Natural killer cell (primary cell): ENCODE measurements around the gene MEF2B. TPM values are rescaled to one million over a fixed set of nuclear protein-coding genes. Genes with fewer than 3 reads are reported as not detected.
"Not testable (repeated sequence)": the region's sequence is repeated elsewhere in the genome, so short reads cannot be mapped to it uniquely, and the experiment has no call there.

ENCODE experiments used
- ATAC-seq, 3 donors: fragments of 150-1000 bp in 2 of 3; fragments of 200-7000 bp in 1 of 3; cut with Tn5 transposase; 1 replicate in 1 of 3; 2 replicates in 2 of 3; pipeline ENCODE4 v1.10.0; 2021; ENCODE audit warnings: mild to moderate bottlenecking in 2 of 3, moderate library complexity in 2 of 3
- DNase-seq, 2 donors: peaks; one replicate each; pipeline versions ENCODE4 v3.0.0 to v3.0.0-alpha.2; 2013 to 2021; ENCODE audit warnings: mixed read lengths in 1 of 2
- H3K27ac ChIP-seq: one replicate; pipeline ENCODE4 v1.5.1; 2013; ENCODE audit warnings: mild to moderate bottlenecking, low read length
- H3K27me3 ChIP-seq: one replicate; pipeline ENCODE4 v1.6.1; 2013; ENCODE audit warnings: low read length; ENCODE audit not compliant: control insufficient read depth, insufficient read depth
- H3K36me3 ChIP-seq: one replicate; pipeline ENCODE4 v1.6.1; 2013; ENCODE audit warnings: low read length; ENCODE audit not compliant: control insufficient read depth, insufficient read depth
- H3K4me1 ChIP-seq: one replicate; pipeline ENCODE4 v1.6.1; 2013; ENCODE audit warnings: low read length; ENCODE audit not compliant: control insufficient read depth, insufficient read depth
- H3K4me3 ChIP-seq: one replicate; pipeline ENCODE4 v1.5.1; 2013; ENCODE audit warnings: low read length
- H3K9me3 ChIP-seq: one replicate; pipeline ENCODE4 v1.6.1; 2013; ENCODE audit warnings: low read length; ENCODE audit not compliant: control insufficient read depth, insufficient read depth
- H3K27ac Mint-ChIP-seq, 2 donors: one replicate each; pipeline ENCODE4 v1.8.0; 2022; ENCODE audit warnings: mild to moderate bottlenecking in 2 of 2, mixed read lengths in 2 of 2, moderate library complexity in 1 of 2
- H3K27me3 Mint-ChIP-seq, 2 donors: one replicate each; pipeline ENCODE4 v1.8.0; 2022; ENCODE audit warnings: low read depth in 2 of 2, mixed read lengths in 2 of 2
- H3K36me3 Mint-ChIP-seq: one replicate; pipeline ENCODE4 v1.8.0; 2022; ENCODE audit warnings: mixed read lengths
- H3K4me1 Mint-ChIP-seq, 2 donors: one replicate each; pipeline ENCODE4 v1.8.0; 2022; ENCODE audit warnings: mixed read lengths in 2 of 2
- H3K4me3 Mint-ChIP-seq: one replicate; pipeline ENCODE4 v1.8.0; 2022; ENCODE audit warnings: mild to moderate bottlenecking, moderate library complexity, mixed read lengths
- H3K9me3 Mint-ChIP-seq, 2 donors: one replicate each; pipeline ENCODE4 v1.8.0; 2022; ENCODE audit warnings: mixed read lengths in 2 of 2
- WGBS: methylation state at CpG from one replicate; pipeline ENCODE4 v1.1.7; 2013; ENCODE audit warnings: missing lambda C conversion rate; ENCODE audit not compliant: insufficient coverage; 5-methylcytosine and 5-hydroxymethylcytosine counted together
- intact Hi-C: fragments of 100-400 bp; cut with micrococcal nuclease; formaldehyde crosslinking; loops from one replicate; pipeline ENCODE4 v1.14.2; 2022
- total RNA-seq, 4 donors: library from RNA; stranded (reverse); fragments of 120-200 nt in 1 of 4; gene quantifications; one replicate each; pipeline versions ENCODE4 v1.2.3 to v1.2.4, GENCODE V29; 2013 to 2022
- TF ChIP-seq, protein P1 (sequence below): fragments of 200-600 bp; IDR thresholded peaks from one replicate; pipeline ENCODE4 v1.8.0; 2022; ENCODE audit warnings: antibody characterized with exemption

Gene MEF2B
- total RNA-seq, 3 donors from 2014 or later (not counting 1 experiment from before 2014, with no cell fraction given), result 4.7 to 7.0 (median 5.6) TPM

DNA sequence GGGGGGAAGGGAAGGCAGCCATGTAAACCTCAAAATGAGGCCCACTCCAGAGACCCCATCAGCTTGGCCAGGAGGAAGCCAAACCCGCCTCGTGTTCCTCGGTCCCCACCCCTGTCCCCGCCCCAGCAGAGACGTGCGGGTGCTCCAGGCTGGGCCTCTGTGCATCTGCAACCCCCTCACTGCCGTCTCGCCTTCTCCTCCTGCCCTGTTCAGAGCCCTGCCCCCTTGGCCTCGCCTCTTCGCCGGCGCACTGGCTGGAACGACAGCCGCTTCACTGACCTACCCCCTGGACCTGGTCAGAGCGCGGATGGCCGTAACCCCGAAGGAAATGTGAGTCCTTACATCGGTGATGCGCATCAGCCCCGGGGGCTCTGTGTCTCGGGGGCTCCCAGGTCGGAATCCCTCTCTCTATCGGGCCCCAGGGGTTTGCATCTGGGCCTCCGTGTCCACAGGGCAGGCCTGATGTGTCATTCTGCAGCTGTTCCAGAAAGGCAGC is 64.0 kb downstream of the MEF2B start:
- DNase-seq, result no peak
- no peak overlapping the region for H3K4me3 Mint-ChIP-seq
- no peaks in the 10 kb centered on the region for H3K36me3 Mint-ChIP-seq
- H3K9me3 Mint-ChIP-seq, result no peaks in the 10 kb centered on the region
- H3K4me1 Mint-ChIP-seq, result peaks cover 0 to 6% of the 10 kb centered on the region in 2 donors
- Histone ChIP-seq H3K4me3 (no peak overlapping the region), H3K27ac (no peak overlapping the region), H3K36me3 (peaks cover 8% of the 10 kb centered on the region), H3K4me1 (peaks cover 10% of the 10 kb centered on the region), H3K27me3 (no peaks in the 10 kb centered on the region), H3K9me3 (no peaks in the 10 kb centered on the region)
- WGBS, result 93% methylated on average over 25 of the region's 25 CpGs
- TF ChIP-seq, protein P1, sequence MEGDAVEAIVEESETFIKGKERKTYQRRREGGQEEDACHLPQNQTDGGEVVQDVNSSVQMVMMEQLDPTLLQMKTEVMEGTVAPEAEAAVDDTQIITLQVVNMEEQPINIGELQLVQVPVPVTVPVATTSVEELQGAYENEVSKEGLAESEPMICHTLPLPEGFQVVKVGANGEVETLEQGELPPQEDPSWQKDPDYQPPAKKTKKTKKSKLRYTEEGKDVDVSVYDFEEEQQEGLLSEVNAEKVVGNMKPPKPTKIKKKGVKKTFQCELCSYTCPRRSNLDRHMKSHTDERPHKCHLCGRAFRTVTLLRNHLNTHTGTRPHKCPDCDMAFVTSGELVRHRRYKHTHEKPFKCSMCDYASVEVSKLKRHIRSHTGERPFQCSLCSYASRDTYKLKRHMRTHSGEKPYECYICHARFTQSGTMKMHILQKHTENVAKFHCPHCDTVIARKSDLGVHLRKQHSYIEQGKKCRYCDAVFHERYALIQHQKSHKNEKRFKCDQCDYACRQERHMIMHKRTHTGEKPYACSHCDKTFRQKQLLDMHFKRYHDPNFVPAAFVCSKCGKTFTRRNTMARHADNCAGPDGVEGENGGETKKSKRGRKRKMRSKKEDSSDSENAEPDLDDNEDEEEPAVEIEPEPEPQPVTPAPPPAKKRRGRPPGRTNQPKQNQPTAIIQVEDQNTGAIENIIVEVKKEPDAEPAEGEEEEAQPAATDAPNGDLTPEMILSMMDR, result no peak
- ATAC-seq, result no peak
- intact Hi-C loops, result no loop called here
- no peaks in the 10 kb centered on the region for H3K27me3 Mint-ChIP-seq
- H3K27ac Mint-ChIP-seq, result no peak overlapping the region

DNA sequence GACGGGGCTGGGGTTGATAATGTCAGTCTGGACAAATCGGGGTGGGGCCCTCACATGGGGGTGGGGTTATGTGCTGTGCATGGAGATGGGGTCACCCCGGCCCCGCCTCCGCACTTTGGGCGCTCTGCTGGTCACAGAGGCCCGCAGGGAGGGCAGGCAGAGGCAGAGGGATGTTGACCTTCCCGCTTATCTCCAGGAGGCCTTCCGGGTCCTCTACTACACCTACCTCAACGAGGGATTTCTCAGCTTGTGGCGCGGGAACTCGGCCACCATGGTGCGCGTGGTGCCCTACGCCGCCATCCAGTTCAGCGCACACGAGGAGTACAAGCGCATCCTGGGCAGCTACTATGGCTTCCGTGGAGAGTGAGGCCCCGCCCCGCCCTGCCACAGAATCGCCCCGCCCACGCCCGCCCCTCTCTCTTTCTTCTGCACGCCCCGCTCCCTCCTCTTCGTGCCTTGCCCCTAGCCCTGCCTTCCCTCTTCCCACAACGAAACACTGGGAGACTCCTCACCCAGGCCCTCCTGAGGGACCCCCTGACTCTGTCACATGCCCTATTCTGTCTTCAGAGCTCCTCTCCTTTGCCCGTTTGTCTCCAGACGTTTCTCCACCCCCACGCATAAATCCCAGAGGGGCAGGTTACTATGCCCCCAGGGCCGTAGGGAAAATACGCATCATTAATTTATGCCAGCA is 64.6 kb downstream of the MEF2B start:
- Histone ChIP-seq H3K27me3 (no peaks in the 10 kb centered on the region), H3K36me3 (peaks cover 13% of the 10 kb centered on the region), H3K27ac (no peak overlapping the region), H3K4me3 (no peak overlapping the region), H3K4me1 (peaks cover 4% of the 10 kb centered on the region), H3K9me3 (no peaks in the 10 kb centered on the region)
- WGBS, result 91% methylated on average over 35 of the region's 36 CpGs
- H3K4me1 Mint-ChIP-seq, result peaks cover 0 to 5% of the 10 kb centered on the region in 2 donors
- H3K36me3 Mint-ChIP-seq, result no peaks in the 10 kb centered on the region
- DNase-seq, result no peak
- no peak overlapping the region for H3K27ac Mint-ChIP-seq
- H3K4me3 Mint-ChIP-seq, result no peak overlapping the region
- ATAC-seq, result no peak
- TF ChIP-seq, protein P1, result no peak
- H3K9me3 Mint-ChIP-seq, result no peaks in the 10 kb centered on the region
- H3K27me3 Mint-ChIP-seq, result no peaks in the 10 kb centered on the region
- intact Hi-C loops, result no loop called here

DNA sequence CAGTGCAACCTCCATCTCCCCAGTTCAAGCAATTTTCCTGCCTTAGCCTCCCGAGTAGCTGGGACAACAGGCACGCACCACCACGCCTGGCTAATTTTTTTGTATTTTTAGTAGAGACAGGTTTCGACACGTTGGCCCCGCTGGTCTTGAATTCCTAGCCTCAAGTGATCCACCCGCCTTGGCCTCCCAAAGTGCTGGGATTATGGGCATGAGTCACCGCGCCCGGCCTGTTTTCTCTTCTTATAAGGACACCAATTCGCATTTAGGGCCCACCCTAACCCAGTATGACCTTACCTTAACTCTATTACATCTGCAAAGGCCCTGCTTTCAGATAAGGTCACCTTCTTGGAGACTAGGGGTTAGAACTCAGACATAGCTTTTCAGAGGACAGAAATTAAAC is 66.9 kb downstream of the MEF2B start:
- Mint-ChIP-seq H3K9me3 (no peaks in the 10 kb centered on the region), H3K36me3 (no peaks in the 10 kb centered on the region), H3K27ac (no peak overlapping the region), H3K4me3 (no peak overlapping the region), H3K4me1 (no peaks in the 10 kb centered on the region), H3K27me3 (no peaks in the 10 kb centered on the region)
- intact Hi-C loops, result no loop called here
- 96% methylated on average over 11 of the region's 11 CpGs for WGBS
- Histone ChIP-seq H3K27me3 (no peaks in the 10 kb centered on the region), H3K4me3 (no peak overlapping the region), H3K9me3 (no peaks in the 10 kb centered on the region), H3K27ac (no peak overlapping the region), H3K36me3 (peaks cover 24% of the 10 kb centered on the region), H3K4me1 (no peaks in the 10 kb centered on the region)
- no peak for DNase-seq
- TF ChIP-seq, protein P1, result no peak
- ATAC-seq, result no peak

DNA sequence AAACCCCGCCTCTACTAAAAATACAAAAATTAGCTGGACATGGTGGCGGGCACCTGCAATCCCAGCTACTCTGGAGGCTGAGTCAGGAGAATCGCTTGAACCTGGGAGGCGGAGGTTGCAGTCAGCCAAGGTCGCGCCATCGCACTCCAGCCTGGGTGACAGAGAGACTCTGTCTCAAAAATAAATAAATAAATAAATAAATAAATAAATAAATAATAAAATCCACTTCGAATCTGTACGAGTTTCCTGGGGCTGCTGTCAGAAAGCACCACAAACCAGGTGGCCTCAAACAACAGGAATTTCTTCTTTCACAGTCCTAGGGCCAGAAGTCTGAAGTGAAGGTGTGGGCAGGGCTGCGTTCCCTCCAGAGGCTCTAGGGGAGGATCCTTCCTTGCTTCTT is 67.5 kb downstream of the MEF2B start:
- DNase-seq, H3K4me1 ChIP-seq, ATAC-seq, H3K27me3 ChIP-seq, H3K4me3 Mint-ChIP-seq, intact Hi-C loops, H3K27ac Mint-ChIP-seq, H3K4me1 Mint-ChIP-seq, H3K9me3 Mint-ChIP-seq, H3K27me3 Mint-ChIP-seq, H3K9me3 ChIP-seq, H3K36me3 Mint-ChIP-seq, H3K27ac ChIP-seq, H3K4me3 ChIP-seq: not testable (repeated sequence)
- peaks cover 27% of the 10 kb centered on the region for H3K36me3 ChIP-seq
- 98% methylated on average over 5 of the region's 10 CpGs for WGBS
